Loucy (cell line): ENCODE results near the gene SPEM1.

Experiments
- EZH2phosphoT487 ChIP-seq: fragments of 200-600 bp; IDR thresholded peaks from 2 replicates; pipeline ENCODE4 v1.6.1; 2018; ENCODE audit warnings: antibody characterized with exemption, mild to moderate bottlenecking, moderate library complexity, borderline replicate concordance
- TF ChIP-seq, protein P1 (sequence below): fragments of 200-600 bp; sonication (generic); conservative IDR thresholded peaks from 2 replicates; pipeline ENCODE4 v1.5.1; 2014; ENCODE audit warnings: mild to moderate bottlenecking, antibody characterized with exemption, low read length

DNA sequence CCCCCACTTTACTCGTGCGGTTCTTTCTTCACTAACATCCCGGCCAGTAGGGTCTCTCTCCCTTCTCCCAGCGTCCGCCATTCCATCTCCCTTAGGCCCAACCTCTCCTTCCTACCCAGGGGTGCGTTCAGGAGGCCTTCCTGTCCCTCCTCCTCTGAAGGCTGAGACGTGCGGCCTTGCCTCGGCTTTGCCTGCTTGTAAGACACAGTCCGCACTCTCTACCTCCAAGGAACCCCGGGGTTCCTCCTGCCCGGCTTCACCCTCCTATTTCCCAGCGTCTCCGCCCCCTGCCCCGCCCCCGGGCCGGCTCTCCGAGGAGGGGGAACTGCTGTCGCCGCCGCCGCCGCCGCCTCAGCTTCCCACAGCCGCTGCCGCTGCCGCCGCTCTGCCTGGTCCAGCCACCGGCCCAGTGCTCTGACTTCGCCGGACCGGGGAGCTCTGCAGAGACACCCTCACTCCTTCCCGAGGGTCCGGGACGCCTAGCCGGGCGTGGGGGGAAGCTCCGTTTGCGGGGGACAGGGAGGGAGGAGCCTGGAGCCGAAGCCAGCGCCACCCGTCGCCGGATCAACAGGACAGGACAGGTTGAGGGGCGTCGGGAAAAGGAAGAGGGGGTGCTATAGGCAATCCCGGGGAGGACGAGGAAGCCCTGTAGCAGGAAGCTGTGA, 18.0 kb downstream of the SPEM1 start:
- TF ChIP-seq, protein P1, sequence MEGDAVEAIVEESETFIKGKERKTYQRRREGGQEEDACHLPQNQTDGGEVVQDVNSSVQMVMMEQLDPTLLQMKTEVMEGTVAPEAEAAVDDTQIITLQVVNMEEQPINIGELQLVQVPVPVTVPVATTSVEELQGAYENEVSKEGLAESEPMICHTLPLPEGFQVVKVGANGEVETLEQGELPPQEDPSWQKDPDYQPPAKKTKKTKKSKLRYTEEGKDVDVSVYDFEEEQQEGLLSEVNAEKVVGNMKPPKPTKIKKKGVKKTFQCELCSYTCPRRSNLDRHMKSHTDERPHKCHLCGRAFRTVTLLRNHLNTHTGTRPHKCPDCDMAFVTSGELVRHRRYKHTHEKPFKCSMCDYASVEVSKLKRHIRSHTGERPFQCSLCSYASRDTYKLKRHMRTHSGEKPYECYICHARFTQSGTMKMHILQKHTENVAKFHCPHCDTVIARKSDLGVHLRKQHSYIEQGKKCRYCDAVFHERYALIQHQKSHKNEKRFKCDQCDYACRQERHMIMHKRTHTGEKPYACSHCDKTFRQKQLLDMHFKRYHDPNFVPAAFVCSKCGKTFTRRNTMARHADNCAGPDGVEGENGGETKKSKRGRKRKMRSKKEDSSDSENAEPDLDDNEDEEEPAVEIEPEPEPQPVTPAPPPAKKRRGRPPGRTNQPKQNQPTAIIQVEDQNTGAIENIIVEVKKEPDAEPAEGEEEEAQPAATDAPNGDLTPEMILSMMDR: no peak
- TF ChIP-seq EZH2phosphoT487: no peak
